Peyer's patch (tissue), 4 donors: ENCODE measurements around the gene RAB17. TPM values are rescaled to one million over a fixed set of nuclear protein-coding genes. Genes with fewer than 3 reads are reported as not detected.

ENCODE experiments used
- DNase-seq, 3 donors: peaks; one replicate each; pipeline ENCODE4 v3.0.0-alpha.2; 2017 to 2019
- H3K27ac ChIP-seq, 4 donors: fragments of 200-600 bp; sonication (generic); one replicate each; pipeline ENCODE4 v1.5.1; 2016 to 2019
- H3K27me3 ChIP-seq, 2 donors: fragments of 200-600 bp; sonication (generic); one replicate each; pipeline ENCODE4 v1.5.1; 2019
- H3K36me3 ChIP-seq, 3 donors: fragments of 200-600 bp; sonication (generic); one replicate each; pipeline ENCODE4 v1.5.1; 2016 to 2019
- H3K4me1 ChIP-seq, 4 donors: fragments of 200-600 bp; sonication (generic); one replicate each; pipeline ENCODE4 v1.5.1; 2016 to 2019
- H3K4me3 ChIP-seq, 4 donors: fragments of 200-600 bp; sonication (generic); 1 replicate in 3 of 4; 2 replicates in 1 of 4; pipeline ENCODE4 v1.5.1; 2016 to 2019; ENCODE audit warnings: mild to moderate bottlenecking in 1 of 4
- H3K9me3 ChIP-seq, 4 donors: fragments of 200-600 bp; sonication (generic); one replicate each; pipeline ENCODE4 v1.5.1; 2016 to 2019; ENCODE audit warnings: mild to moderate bottlenecking in 1 of 4
- POLR2A ChIP-seq, 2 donors: fragments of 450-650 bp; IDR thresholded peaks; one replicate each; pipeline ENCODE4 v1.5.1; 2017; ENCODE audit warnings: antibody characterized with exemption in 2 of 2, mild to moderate bottlenecking in 2 of 2, moderate library complexity in 2 of 2
- total RNA-seq, 4 donors: library from RNA; depleted of rRNA; stranded (reverse); fragments of >200 nt; gene quantifications; one replicate each; pipeline ENCODE4 v1.1.0, GENCODE V29; 2016
- TF ChIP-seq, protein P1 (sequence below), 6 experiments: fragments of 450-650 bp in 4 of 6; fragments of 200-600 bp in 2 of 6; sonication (generic) in 1 of 6; IDR thresholded peaks; one replicate each; pipeline ENCODE4 v1.5.1; 2017 to 2019; ENCODE audit warnings: antibody characterized with exemption in 6 of 6, mild to moderate bottlenecking in 3 of 6, moderate library complexity in 1 of 6

RAB17 gene
- total RNA-seq, 4 donors from 2014 or later = 66.0 to 244 (median 219) TPM

DNA sequence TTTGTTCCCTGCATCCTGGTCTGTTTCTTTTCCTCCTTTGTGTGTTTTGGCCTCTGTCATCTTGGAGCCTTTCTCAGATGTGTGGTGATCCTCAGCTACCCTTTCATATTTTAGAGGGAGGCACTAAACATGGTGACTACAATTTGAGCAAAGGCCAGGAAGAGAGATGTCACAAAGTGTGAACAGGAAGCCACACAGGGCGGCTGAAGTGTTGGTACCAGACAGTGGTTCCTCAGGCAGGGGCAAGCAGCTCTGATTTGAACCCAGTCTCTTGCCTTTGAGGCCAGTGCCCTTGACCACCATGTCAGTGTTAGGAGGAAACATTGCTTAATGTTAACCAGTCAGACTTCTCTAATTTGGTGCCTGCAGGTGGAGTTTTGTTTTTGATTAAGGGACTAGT, 46.0 kb upstream of the RAB17 start:
- no peak overlapping the region for H3K4me3 ChIP-seq
- no peak for TF ChIP-seq POLR2A (IDR thresholded peaks at IDR 0.05)
- TF ChIP-seq, protein P1, sequence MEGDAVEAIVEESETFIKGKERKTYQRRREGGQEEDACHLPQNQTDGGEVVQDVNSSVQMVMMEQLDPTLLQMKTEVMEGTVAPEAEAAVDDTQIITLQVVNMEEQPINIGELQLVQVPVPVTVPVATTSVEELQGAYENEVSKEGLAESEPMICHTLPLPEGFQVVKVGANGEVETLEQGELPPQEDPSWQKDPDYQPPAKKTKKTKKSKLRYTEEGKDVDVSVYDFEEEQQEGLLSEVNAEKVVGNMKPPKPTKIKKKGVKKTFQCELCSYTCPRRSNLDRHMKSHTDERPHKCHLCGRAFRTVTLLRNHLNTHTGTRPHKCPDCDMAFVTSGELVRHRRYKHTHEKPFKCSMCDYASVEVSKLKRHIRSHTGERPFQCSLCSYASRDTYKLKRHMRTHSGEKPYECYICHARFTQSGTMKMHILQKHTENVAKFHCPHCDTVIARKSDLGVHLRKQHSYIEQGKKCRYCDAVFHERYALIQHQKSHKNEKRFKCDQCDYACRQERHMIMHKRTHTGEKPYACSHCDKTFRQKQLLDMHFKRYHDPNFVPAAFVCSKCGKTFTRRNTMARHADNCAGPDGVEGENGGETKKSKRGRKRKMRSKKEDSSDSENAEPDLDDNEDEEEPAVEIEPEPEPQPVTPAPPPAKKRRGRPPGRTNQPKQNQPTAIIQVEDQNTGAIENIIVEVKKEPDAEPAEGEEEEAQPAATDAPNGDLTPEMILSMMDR (IDR thresholded peaks at IDR 0.05) = no peak

DNA sequence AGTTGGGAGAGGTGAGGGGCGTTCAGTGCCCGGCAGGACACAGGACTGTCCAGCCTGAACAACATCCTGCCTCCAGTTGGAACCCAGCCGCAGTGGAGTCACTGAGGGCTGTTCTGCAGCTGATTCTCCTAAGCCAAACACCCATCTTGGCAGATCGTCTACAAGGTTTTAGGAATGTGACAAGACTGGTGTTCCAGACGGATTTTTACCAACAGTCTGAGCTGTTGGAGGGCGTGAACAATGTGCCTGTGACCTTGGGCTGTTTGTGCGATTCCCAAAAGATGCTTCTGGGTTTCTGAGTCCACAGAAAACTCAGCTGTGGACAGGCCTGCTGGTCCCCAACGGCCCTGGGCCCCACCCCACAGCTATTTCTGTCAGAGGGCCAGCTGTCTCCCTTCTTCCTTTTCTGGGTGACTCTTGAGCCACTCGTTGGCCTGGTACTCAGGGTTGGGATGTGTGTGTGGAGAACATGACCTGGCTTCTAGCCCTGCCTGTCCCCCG, 42.6 kb upstream of the RAB17 start:
- Histone ChIP-seq H3K27ac (no peak overlapping the region), H3K9me3 (no peaks in the 10 kb centered on the region)
- TF ChIP-seq POLR2A (IDR thresholded peaks at IDR 0.05) = no peak
- TF ChIP-seq, protein P1 (IDR thresholded peaks at IDR 0.05) = no peak

More for the DNA sequence above, 46.0 kb upstream of the RAB17 start:
- no peaks in the 10 kb centered on the region for H3K36me3 ChIP-seq
- peak in 1 of 3 donors; percentile 27 for DNase-seq
- no peaks in the 10 kb centered on the region for H3K4me1 ChIP-seq
- H3K27me3 ChIP-seq = no peaks in the 10 kb centered on the region
- no peak overlapping the region for H3K27ac ChIP-seq
- no peaks in the 10 kb centered on the region for H3K9me3 ChIP-seq

DNA sequence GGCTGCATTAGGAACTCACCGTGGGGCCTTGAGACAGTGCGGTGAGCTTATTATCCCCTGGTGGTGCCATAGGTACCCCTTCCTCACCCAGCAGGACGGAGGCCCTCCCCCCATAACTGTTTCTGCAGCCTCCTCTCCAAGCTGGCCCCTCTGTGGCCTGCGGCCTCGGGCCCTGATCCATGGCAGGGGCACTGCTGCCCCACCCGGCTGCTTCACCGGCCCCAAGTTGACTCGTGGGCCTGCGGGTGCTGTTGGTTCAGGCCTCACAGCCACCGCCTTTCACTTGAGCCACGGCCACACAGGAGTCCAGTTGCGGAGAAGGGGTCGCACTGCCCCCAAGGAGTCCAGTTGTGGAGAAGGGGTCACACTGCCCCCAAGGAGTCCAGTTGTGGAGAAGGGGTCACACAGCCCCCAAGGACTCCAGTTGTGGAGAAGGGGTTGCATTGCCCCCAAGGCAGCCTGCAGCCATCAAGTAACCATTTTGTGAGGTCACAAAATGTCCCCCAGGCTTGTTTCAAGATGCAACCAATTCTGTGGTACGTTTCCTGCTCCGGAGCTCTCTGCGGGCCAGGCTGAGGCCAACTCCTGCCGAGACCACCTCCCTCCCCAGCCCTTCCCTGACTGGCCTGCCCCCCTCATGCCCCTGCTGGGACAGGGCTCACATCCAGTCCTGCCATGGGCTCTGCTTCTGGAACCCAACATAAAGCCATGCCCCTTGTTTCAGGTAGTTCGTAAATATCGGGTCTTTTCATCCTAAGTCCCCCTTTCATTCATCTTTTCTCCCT, 41.5 kb upstream of the RAB17 start:
- TF ChIP-seq POLR2A (IDR thresholded peaks at IDR 0.05) = no peak
- TF ChIP-seq, protein P1 (IDR thresholded peaks at IDR 0.05) = no peak
- Histone ChIP-seq H3K4me3 (no peak overlapping the region), H3K9me3 (no peaks in the 10 kb centered on the region), H3K36me3 (no peaks in the 10 kb centered on the region), H3K27ac (no peak overlapping the region), H3K27me3 (no peaks in the 10 kb centered on the region), H3K4me1 (peaks cover 0 to 14% (median 4%) of the 10 kb centered on the region in 4 donors)
- DNase-seq = no peak

More for the DNA sequence above, 42.6 kb upstream of the RAB17 start:
- Histone ChIP-seq H3K36me3 (no peaks in the 10 kb centered on the region), H3K4me1 (peaks cover 0 to 11% (median 1%) of the 10 kb centered on the region in 4 donors), H3K27me3 (no peaks in the 10 kb centered on the region), H3K4me3 (no peak overlapping the region)
- DNase-seq = no peak

DNA sequence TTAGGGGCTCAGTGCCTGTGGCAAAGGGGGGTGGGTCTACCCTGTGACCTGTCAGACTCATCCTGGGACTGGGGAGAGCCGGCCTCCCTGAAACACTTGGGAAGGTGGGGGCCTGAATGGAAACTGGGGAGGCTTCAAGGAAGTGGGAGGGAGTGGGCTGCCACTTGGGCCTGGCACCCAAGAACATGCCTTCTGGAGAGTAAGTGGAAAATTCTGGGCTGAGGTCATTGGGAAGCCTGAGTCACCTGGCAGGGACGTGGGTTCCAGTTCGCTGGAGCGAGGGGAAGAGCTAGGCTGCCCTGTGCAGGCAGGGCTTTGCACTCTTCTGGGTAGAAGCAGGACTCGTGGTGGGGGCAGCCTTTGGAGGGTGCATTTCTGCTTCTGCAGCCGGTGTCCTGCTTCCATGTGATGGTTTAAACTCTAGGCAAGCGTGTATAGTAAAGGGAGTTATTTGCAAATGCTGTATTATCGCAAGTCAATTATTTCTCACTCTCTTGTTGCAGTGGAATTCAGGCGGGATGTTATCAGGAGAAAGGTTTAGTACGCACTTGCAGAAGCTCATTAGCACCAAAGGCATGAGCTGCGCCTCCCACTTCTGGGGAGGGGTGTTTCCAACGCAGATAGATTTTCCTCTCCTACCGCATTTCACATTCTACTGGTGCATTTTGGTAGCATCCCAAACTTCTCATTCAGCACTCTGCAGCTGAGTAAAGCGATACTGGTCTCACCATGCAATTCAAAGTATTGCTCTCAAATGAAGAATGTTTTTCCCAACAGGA, 40.7 kb upstream of the RAB17 start:
- no peak overlapping the region for H3K27ac ChIP-seq
- no peak for TF ChIP-seq POLR2A (IDR thresholded peaks at IDR 0.05)
- TF ChIP-seq, protein P1 (IDR thresholded peaks at IDR 0.05) = no peak

DNA sequence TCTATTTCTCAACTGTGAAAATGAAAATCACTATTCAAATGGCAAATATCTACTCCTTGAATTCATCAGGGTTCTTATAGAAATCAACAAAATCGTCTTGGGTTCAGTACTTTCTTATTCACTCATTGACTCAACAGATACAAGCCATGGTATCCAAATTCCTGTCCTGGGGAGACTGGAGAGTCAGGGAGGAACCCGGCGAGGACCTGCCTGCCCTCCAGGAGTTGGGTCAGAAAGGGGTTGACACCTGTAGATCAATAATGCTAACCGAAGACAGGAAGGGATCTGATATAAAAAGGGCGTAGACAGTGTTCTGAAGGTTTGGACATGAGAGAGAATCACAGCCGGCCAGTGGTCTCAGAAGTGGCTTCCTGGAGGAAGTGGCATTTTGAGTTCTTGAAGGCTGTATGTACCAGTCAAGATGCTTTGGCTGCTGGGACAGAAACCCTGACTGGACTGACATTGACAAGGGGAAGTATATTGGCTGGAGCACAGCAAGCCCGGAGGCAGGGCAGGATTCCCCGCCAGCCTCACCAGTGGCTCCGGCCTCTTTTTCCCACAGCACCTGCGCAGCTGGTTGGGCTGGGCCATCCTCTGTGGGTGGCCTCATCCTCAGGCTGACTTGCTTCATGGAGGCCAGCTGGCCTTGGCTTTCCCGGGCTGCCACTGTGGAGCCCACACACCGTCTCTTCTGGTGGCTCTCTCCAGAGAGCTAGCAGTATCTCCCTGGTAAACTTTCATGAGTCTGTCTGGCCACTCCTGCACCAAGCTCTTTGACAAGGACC, 39.9 kb upstream of the RAB17 start:
- Histone ChIP-seq H3K36me3 (no peaks in the 10 kb centered on the region), H3K4me3 (no peak overlapping the region), H3K4me1 (peaks cover 0 to 14% (median 4%) of the 10 kb centered on the region in 4 donors), H3K27me3 (no peaks in the 10 kb centered on the region), H3K9me3 (no peaks in the 10 kb centered on the region), H3K27ac (no peak overlapping the region)
- TF ChIP-seq, protein P1 (IDR thresholded peaks at IDR 0.05) = no peak
- TF ChIP-seq POLR2A (IDR thresholded peaks at IDR 0.05) = no peak
- no peak for DNase-seq

More for the DNA sequence above, 40.7 kb upstream of the RAB17 start:
- H3K9me3 ChIP-seq = no peaks in the 10 kb centered on the region
- no peak overlapping the region for H3K4me3 ChIP-seq
- no peaks in the 10 kb centered on the region for H3K36me3 ChIP-seq
- peaks cover 0 to 14% (median 4%) of the 10 kb centered on the region in 4 donors for H3K4me1 ChIP-seq
- H3K27me3 ChIP-seq = no peaks in the 10 kb centered on the region
- no peak for DNase-seq
